Nephron (organoid): ENCODE results near the gene RND2.

Experiments used
- H3K27ac Mint-ChIP-seq, 3 experiments: 2 replicates each; pipeline ENCODE4 v1.8.0; 2020; ENCODE audit warnings: mixed read lengths in 3 of 3, mild to moderate bottlenecking in 2 of 3, moderate library complexity in 1 of 3
- H3K27me3 Mint-ChIP-seq: 2 replicates; pipeline ENCODE4 v1.8.0; 2021; ENCODE audit warnings: low read depth, mild to moderate bottlenecking, moderate library complexity, mixed read lengths
- H3K36me3 Mint-ChIP-seq: 2 replicates; pipeline ENCODE4 v1.8.0; 2020; ENCODE audit warnings: low read depth, mixed read lengths
- H3K4me1 Mint-ChIP-seq: 2 replicates; pipeline ENCODE4 v1.8.0; 2020; ENCODE audit warnings: mixed read lengths
- H3K4me3 Mint-ChIP-seq, 3 experiments: 2 replicates each; pipeline ENCODE4 v1.8.0; 2020; ENCODE audit warnings: mild to moderate bottlenecking in 3 of 3, mixed read lengths in 3 of 3, moderate library complexity in 2 of 3
- H3K9me3 Mint-ChIP-seq: 2 replicates; pipeline ENCODE4 v1.8.0; 2020; ENCODE audit warnings: mixed read lengths
- TF ChIP-seq, protein P1 (sequence below), 3 experiments: fragments of 200-600 bp; sonication (generic); IDR thresholded peaks; one replicate each; pipeline ENCODE4 v1.5.0; 2021; ENCODE audit warnings: antibody characterized with exemption in 3 of 3; ENCODE audit not compliant: unreplicated experiment in 3 of 3

RND2 gene

DNA sequence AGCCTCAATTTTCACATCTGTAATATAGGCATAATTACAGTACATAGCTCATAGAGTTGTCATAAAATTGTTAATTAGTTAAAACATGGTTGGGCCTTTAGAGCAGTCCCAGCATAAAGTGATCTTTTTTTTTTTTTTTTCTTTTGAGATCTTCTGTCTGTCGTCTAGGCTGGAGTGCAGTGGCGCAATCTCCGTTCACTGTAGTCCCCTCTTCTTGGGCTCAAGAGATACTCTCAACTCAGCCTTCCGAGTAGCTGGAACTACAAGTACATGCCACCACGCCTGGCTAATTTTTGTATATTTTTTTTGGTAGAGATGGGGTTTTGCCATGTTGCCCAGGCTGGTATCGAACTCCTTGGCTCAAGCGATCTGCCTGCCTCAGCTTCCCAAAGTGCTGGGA lies 31.0 kb downstream of the RND2 start:
- Mint-ChIP-seq H3K4me1 (no peaks in the 10 kb centered on the region), H3K27me3 (no peaks in the 10 kb centered on the region), H3K36me3 (peaks cover 27% of the 10 kb centered on the region), H3K27ac (no peak overlapping the region), H3K4me3 (no peak overlapping the region), H3K9me3 (no peaks in the 10 kb centered on the region)
- TF ChIP-seq, protein P1, sequence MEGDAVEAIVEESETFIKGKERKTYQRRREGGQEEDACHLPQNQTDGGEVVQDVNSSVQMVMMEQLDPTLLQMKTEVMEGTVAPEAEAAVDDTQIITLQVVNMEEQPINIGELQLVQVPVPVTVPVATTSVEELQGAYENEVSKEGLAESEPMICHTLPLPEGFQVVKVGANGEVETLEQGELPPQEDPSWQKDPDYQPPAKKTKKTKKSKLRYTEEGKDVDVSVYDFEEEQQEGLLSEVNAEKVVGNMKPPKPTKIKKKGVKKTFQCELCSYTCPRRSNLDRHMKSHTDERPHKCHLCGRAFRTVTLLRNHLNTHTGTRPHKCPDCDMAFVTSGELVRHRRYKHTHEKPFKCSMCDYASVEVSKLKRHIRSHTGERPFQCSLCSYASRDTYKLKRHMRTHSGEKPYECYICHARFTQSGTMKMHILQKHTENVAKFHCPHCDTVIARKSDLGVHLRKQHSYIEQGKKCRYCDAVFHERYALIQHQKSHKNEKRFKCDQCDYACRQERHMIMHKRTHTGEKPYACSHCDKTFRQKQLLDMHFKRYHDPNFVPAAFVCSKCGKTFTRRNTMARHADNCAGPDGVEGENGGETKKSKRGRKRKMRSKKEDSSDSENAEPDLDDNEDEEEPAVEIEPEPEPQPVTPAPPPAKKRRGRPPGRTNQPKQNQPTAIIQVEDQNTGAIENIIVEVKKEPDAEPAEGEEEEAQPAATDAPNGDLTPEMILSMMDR (IDR thresholded peaks at IDR 0.05; ENCODE audit: unreplicated experiment in 3 of 3) = no peak

DNA sequence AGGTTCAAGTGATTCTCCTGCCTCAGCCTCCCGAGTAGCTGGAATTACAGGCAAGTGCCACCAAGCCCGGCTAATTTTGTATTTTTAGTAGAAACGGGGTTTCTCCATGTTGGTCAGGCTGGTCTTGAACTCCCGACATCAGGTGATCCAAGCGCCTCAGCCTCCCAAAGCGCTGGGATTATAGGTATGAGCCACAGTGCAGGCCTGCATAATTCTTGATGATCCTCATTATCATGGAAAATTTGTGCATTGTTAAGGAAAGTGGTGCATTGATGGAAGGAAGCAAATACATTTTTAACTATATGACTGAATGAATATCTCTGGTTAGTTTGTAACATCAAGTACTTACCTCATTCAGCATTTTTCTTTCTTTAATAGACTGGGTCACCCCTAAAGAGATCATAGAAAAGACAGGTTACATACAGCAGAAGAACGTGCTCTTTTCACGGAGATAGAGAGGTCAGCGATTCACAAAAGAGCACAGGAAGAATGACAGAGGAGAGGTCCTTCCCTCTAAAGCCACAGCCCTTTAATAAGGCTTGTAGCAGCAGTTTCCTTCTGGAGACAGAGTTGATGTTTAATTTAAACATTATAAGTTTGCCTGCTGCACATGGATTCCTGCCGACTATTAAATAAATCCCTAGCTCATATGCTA lies 38.1 kb downstream of the RND2 start:
- Mint-ChIP-seq H3K9me3 (no peaks in the 10 kb centered on the region), H3K36me3 (peaks cover 12% of the 10 kb centered on the region), H3K27ac (no peak overlapping the region), H3K4me1 (no peaks in the 10 kb centered on the region), H3K4me3 (no peak overlapping the region), H3K27me3 (no peaks in the 10 kb centered on the region)
- TF ChIP-seq, protein P1 (IDR thresholded peaks at IDR 0.05; ENCODE audit: unreplicated experiment in 3 of 3) = no peak

DNA sequence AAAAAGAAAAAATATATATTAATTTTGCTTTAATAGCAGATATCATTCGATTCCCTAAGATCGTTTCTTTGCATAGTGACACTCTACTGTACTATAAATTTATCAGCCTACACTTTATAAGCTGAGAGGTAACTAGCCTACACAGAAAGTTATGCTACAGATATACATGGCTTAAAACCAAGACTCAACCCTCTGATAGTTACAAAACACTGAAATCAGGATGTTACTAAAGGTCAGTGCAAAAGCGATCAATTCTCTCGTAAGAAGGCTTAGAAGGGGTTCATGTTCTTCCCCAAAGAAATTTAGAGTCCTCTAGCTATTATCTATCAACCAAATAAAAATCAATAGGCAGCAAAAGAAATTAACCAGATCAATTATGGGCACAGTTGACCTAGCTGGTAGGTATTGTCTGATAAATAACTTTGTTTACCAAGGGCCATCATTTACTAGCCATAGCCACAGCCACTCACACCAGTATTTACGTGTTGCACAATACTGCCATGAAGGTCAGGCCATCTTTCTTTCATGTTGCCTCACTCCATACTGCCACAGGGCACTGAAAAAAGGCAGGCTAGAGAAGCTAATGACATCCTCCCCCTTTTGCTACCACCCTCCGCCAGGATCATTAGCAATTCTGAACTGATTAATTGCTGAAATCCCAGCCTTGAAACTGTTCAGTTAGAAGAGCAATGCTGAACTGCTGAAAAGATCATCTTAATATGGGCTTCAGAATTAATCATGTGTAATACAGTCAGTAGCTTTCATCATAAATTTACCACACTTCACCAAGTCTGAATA lies 43.7 kb downstream of the RND2 start:
- H3K9me3 Mint-ChIP-seq = no peaks in the 10 kb centered on the region
- no peaks in the 10 kb centered on the region for H3K27me3 Mint-ChIP-seq
- no peak overlapping the region for H3K27ac Mint-ChIP-seq
- no peak overlapping the region for H3K4me3 Mint-ChIP-seq
- TF ChIP-seq, protein P1 (IDR thresholded peaks at IDR 0.05; ENCODE audit: unreplicated experiment in 3 of 3) = no peak
- H3K4me1 Mint-ChIP-seq = no peaks in the 10 kb centered on the region
- peaks cover 9% of the 10 kb centered on the region for H3K36me3 Mint-ChIP-seq

DNA sequence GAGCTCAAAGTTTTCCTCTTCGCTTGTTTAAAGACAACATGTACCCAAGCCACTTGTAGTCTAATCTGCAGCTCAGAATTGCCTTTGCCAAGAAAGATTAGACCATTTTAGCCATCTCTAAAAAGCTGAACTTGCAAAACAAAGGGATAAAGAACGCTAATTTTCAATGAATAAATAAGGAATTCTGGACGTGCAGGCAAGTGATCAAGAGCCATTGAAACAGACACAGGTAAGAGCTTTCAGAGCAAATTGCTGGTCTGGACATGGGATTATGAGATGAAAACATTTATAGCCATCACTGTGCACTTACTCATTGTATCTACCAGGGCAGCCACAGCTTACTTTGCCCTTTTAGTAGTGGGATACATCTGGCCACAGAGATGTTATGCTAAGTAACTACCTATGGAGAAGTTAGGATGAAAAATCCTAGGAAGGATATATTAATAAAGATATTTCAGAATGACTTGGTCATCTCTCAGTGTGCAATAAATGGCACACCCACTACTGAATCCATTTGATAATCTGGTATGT lies 44.4 kb downstream of the RND2 start:
- TF ChIP-seq, protein P1 (IDR thresholded peaks at IDR 0.05; ENCODE audit: unreplicated experiment in 3 of 3) = no peak
- no peak overlapping the region for H3K27ac Mint-ChIP-seq
- H3K27me3 Mint-ChIP-seq = no peaks in the 10 kb centered on the region
- H3K36me3 Mint-ChIP-seq = peaks cover 9% of the 10 kb centered on the region
- no peaks in the 10 kb centered on the region for H3K9me3 Mint-ChIP-seq
- no peak overlapping the region for H3K4me3 Mint-ChIP-seq
- no peaks in the 10 kb centered on the region for H3K4me1 Mint-ChIP-seq

DNA sequence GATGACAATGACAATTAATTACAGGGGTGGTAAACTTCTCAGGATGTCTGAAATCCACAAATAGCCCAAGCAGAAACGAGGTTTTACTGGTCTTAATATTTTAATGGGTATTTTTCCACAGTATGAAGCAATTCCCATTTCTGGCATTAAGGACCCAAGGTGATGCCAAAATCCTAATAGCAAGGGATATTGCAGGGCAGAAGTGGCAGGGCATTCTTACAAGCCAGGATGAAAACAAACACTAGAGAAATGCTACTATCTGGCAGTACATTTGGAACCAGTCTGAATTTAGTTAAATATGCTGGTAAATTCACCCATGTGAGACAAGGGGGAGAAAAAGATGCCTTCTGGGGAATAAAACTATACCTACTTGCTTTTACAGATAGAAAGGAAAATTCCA lies 45.2 kb downstream of the RND2 start:
- H3K27ac Mint-ChIP-seq = no peak overlapping the region
- no peaks in the 10 kb centered on the region for H3K4me1 Mint-ChIP-seq
- TF ChIP-seq, protein P1 (IDR thresholded peaks at IDR 0.05; ENCODE audit: unreplicated experiment in 3 of 3) = no peak
- no peaks in the 10 kb centered on the region for H3K27me3 Mint-ChIP-seq
- H3K9me3 Mint-ChIP-seq = no peaks in the 10 kb centered on the region
- H3K4me3 Mint-ChIP-seq = no peak overlapping the region
- peaks cover 9% of the 10 kb centered on the region for H3K36me3 Mint-ChIP-seq
